HG02798 (cell line): Measurements from ENCODE around the gene ZNF227.
"Not testable (repeated sequence)": the region's sequence is repeated elsewhere in the genome, so short reads cannot be mapped to it uniquely, and the experiment has no call there.

Experiments
- ATAC-seq: cut with Tn5 transposase; IDR thresholded peaks from one replicate; pipeline ENCODE4 v1.9.1; 2021; ENCODE audit warnings: mild to moderate bottlenecking; ENCODE audit not compliant: unreplicated experiment, poor library complexity

Gene ZNF227

DNA sequence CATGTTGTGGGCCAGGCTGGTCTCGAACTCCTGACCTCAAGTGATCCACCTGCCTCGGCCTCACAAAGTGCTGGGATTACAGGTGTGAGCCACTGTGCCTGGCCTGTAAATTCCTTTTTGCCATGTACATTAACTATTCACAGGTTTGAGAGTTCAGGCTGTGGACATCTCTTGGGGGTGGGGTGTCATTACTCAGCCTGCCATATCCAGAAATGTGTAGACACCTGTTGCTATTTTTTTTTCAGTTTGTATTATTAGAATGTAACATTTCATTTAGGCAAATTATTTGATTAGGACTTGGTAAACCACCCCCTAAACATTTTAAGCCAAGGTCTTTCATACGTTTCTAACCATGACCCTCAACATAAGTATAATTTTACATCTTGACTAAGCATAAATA lies 20.5 kb downstream of the ZNF227 start:
- ATAC-seq: no peak

- ATAC-seq: no peak
These were observed 24.1 kb downstream of the ZNF227 start for GRCh38 chr19:44236384-44236783.

DNA sequence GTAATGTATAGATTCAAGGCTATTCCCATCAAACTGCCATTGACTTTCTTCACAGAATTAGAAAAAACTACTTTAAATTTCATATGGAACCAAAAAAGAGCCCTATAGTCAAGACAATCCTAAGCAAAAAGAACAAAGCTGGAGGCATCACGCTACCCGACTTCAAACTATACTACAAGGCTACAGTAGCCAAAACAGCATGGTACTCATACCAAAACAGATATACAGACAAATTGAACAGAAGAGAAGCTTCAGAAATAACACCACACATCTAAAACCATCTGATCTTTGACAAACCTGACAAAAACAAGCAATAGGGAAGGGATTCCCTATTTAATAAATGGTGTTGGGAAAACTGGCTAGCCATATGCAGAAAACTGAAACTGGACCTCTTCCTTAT lies 40.0 kb downstream of the ZNF227 start:
- ATAC-seq: not testable (repeated sequence)

- ATAC-seq: not testable (repeated sequence)
These were observed 41.1 kb downstream of the ZNF227 start for GRCh38 chr19:44253392-44253791.

- ATAC-seq: no peak
These were observed 42.2 kb downstream of the ZNF227 start for GRCh38 chr19:44254496-44254895.

DNA sequence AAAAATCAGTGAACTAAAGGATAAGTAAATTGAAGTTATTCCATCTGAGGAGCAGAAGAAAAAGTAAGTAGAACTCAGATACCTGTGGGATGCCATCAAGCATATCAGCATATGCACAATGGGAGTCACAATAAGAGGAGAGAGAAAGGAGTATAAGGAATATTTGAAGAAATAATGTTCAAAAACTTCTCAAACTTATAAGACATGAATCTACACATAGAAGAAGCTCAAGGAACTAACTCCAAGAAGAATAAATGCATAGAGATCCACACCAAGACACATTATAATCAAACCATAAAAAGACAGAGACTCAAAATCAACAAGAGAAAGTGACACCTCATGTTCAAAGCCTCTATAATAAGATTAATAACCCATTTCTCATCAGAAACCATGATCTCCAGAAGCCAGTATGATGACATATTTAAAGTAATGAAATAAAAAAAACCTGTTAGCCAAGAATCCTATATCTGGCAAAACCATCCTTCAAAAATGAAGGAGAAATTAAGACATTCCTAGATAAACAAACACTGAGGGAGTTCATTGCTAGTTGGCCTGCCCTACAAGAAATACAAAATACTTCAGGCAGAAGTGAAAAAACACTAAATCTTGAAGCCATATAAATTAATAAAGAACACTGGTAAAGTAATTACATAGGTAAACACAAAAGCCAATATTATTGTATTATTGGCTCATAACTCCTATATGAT lies 43.5 kb downstream of the ZNF227 start:
- no peak for ATAC-seq

GRCh38 chr19:44258136-44258535 lies 45.8 kb downstream of the ZNF227 start:
- no peak for ATAC-seq

GRCh38 chr19:44258835-44259413 lies 46.6 kb downstream of the ZNF227 start:
- ATAC-seq: no peak

GRCh38 chr19:44260343-44260681 lies 48.0 kb downstream of the ZNF227 start:
- ATAC-seq: no peak

- no peak for ATAC-seq
These were observed 48.5 kb downstream of the ZNF227 start for GRCh38 chr19:44260695-44261446.

GRCh38 chr19:44277331-44277730 lies 65.0 kb downstream of the ZNF227 start:
- ATAC-seq: no peak

- no peak for ATAC-seq
These were observed 65.9 kb downstream of the ZNF227 start for GRCh38 chr19:44278181-44278690.

DNA sequence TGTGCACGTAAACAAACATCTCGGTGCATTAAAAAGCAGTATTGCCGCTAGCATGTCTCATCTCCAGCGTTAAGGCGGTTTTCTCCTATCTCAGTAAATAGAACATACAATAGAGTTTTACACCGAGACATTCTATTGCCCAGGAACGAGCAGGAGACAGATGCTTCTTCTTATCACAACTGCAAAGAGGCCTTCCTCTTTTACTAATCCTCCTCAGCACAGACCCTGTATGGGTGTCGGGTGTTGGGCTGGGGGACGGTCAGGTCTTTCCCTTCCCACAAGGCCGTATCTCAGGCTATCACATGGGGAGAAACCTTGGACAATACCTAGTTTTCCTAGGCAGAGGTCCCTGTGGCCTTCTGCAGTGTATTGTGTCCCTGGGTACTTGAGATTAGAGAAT lies 68.6 kb downstream of the ZNF227 start:
- no peak for ATAC-seq

- no peak for ATAC-seq
These were observed 70.5 kb downstream of the ZNF227 start for GRCh38 chr19:44282846-44283245.

DNA sequence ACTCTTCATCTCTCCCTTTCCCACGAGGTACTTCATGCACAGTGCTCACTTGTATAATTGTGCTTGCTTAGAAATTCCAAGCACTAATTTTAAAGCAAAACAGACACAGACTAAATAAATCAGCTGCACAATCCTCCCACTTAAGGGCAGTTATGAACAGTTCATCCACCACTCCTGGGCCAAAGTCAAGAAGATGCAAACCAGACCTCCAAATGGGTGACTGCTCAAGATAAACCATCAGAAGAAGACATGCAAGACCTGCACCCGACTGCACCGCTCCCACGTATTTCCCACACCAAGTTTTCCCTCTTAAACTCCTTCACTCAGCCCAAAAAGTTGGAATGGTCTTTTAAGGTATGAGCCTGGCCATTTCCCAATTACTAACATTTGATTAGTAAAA lies 72.6 kb downstream of the ZNF227 start:
- no peak for ATAC-seq
